GM19455 (cell line): Measurements from ENCODE around the gene OSBPL9.
"Not testable (repeated sequence)": the region's sequence is repeated elsewhere in the genome, so short reads cannot be mapped to it uniquely, and the experiment has no call there.

Source experiments
- ATAC-seq: cut with Tn5 transposase; IDR thresholded peaks from one replicate; pipeline ENCODE4 v1.9.1; 2021; ENCODE audit not compliant: unreplicated experiment

The OSBPL9 gene

DNA sequence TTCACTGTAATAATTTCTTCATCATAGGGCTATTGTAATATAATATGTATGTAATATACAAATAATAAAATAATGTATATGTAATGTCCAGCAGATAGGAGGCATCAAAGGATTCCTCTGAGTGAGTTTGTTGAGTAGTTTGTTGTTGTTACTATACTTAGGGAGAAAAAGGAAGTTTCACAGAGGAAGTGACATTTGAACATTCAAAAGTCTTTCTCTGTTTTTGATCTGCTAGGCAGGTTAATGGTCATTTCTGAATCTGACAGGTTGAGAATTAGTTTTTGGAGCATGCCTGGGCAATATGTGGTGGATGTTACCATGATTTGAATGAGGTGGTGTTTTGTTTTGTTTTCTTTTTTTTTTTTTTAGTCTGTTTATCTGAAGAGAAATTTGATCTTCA lies 159.5 kb downstream of the OSBPL9 start:
- no peak for ATAC-seq

DNA sequence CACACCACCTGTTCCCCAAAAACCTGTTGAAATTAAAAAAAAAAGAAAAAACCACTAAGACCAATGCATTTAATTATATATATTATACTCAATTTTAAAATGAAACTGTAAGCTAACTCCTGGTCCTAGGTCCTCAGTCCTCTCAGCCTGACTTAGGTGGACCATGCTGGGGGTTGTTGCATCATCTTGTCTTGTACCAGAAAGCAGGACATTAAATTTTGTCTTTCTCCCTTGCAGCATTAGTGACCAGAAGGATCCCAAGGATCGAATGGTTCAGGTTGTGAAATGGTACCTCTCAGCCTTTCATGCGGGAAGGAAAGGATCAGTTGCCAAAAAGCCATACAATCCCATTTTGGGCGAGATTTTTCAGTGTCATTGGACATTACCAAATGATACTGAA lies 164.0 kb downstream of the OSBPL9 start:
- no peak for ATAC-seq

DNA sequence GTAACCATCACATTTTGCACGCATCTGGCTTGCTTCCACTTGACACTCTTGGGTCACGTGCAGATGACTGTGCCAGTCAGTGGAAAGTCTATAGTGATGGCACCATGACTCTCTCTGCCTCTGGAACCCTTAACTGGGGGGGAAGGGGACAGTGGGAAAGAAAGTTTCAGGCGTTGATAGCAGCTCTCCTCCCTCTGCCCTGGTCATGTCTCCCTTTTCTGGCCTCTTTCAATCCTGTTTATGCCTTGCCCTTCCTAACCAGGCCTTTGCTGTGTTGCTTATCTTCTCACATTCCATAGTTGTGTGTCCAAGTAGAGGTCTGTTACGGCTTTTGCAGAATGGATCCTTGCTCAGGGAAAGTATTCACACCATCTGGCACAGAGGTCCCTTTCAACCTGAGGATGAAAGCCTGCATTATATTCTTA lies 168.1 kb downstream of the OSBPL9 start:
- ATAC-seq, result no peak

- no peak for ATAC-seq
These were observed 172.0 kb downstream of the OSBPL9 start for GRCh38 chr1:51788938-51789337.

- no peak for ATAC-seq
These were observed 172.4 kb downstream of the OSBPL9 start for GRCh38 chr1:51789342-51789741.

DNA sequence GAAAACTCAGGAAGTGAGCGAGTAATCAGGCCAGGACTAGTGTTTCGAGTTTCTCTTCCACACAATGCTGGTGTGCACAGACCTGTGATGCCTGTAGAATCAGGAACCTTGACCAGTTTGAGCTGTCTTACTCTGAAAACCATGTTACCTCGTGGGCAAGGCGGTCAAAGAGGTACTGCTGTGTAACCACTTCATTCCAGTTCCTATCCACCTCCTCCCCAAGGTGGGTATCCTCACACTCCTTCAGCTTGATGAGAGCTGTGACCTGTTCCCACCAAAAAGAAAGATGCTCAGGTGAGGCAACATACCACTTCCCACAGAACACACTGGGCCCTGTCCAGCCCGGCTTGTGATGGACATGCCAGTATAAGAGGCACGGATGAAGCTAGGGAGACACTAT lies 173.5 kb downstream of the OSBPL9 start:
- ATAC-seq, result no peak

DNA sequence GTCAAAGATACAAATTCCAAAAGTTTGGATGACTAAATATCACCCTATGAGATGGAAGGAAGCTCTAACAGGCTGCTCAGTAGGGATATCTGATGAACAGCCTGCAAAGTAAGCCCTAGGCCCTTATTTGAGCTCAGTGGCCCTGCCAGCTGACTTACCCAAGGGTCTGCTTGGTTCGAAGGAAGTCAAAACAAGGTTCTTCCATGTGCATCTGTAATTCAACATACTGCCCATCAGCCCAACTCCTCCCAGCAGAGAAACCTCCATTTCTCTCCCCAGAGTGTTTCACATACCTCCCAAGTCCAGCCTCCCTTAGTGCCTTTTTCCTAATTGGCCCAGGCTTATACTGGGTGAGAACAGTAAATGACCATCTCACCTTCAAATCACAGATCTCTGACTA lies 175.0 kb downstream of the OSBPL9 start:
- ATAC-seq, result no peak

DNA sequence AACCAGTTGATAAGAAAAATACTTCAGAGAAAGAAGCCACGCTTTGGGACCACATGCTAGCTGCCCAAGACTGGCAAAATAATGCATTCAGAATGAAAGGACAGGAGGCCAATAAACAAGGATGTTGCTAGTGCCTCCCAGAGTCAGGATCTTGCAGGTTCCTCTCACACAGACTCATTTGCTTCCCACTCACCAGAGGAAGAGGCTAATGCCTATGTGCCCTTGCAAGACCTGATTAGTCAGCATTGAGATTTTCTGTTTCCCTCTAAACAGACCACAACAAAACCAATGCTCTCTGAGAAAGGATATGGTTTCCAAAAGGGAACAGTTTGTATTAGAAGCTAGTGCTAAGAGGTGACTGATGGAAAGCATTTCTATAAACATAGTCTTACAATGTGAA lies 176.0 kb downstream of the OSBPL9 start:
- ATAC-seq, result no peak

DNA sequence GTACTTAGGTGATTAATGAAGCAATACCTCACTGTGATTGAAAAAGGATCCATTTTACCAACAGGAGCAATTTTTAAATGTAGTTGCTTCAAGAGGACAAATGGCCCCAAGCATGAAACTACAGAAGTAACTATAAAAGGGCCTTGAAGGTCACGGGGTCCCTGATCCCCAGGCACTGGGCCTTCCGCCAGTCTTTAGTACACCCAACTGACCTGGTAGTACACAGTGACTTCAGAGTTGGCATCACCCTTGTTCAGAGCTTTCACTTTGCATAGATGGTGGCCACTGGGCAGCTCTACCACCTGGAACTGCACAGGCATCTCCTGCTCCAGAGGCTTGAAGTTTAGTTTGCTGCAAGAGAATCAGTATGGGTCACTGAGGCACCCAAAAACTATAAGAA lies 177.4 kb downstream of the OSBPL9 start:
- no peak for ATAC-seq

DNA sequence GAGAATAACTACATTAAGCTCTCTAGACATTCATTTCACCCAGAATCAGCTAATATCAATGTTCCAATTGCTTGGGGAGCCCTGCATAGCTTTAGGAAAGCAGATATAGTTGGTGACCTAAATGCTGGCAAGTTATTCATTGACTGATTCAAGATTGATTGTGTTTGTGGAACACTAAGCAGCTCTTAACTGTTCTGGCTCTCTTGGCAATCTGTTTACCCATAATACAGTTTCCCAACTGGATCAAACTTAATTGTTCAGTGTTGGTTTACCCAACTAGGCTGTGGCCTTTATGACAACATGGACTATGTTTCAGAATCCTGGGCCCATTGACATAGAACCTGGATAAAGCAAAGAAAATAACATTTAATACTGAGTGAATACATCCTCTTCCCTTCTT lies 178.0 kb downstream of the OSBPL9 start:
- no peak for ATAC-seq

DNA sequence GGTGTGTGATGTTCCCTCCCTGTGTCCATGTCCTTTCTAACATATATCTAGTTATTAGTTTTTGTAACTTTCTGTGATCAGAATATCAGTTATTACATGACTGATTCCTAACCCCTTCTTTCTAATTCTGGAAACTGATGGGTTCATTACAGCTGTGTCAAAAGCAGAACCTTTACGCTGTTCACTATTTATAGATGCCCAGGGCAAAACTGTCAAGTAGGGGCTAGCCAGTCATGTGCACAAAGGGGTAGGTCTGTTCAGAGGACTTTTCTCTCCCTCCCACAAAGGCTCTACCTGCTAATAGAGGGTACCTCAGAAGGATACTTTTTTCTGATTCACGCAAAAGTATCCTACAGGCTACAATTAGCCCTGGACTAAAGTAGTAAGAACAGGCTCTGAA lies 182.5 kb downstream of the OSBPL9 start:
- no peak for ATAC-seq

- ATAC-seq, result no peak
These were observed 197.6 kb downstream of the OSBPL9 start for GRCh38 chr1:51814513-51814912.

- ATAC-seq, result no peak
These were observed 201.6 kb downstream of the OSBPL9 start for GRCh38 chr1:51818487-51818886.

- not testable (repeated sequence) for ATAC-seq
These were observed 202.1 kb downstream of the OSBPL9 start for GRCh38 chr1:51819021-51819420.

DNA sequence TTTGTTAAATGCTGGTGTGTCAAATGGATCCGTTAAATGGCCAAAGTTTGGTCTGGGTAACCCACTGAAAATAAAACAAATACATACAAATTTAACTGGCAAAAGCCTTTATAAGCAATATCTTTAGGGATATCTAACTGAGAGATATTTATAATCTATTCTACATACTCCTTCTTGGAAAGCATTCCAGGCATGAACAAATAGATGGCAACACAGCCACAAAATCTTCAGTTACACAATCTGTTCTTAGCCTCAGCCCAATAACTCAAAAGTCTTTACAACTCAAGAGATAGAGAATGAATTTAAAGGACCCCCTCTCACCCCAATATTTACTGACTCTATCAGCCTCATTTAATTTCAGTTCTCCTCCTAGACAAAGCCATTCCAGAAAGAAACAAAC lies 202.9 kb downstream of the OSBPL9 start:
- ATAC-seq, result no peak

DNA sequence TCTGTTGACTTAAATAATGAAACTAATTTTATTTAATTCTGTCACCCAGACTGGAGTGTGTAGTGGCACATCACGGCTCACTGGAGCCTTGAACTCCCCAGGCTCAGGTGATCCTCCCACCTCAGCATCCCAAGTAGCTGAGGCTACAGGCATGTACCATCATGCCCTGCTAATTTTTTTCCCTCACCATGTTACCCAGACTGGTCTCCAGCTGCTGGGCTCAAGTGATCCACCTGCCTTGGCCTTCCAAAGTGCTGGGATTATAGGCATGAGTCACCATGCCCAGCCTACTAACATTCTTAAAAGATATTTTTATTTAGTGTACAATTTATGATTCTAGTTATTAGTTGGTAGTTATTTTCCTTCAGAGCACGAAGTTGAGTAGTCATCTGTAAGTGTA lies 212.2 kb downstream of the OSBPL9 start:
- no peak for ATAC-seq

- no peak for ATAC-seq
These were observed 216.8 kb downstream of the OSBPL9 start for GRCh38 chr1:51833700-51834099.

- no peak for ATAC-seq
These were observed 220.4 kb downstream of the OSBPL9 start for GRCh38 chr1:51837243-51837642.
